Measurements from ENCODE around the gene ADK.
"Not testable (repeated sequence)": the region's sequence is repeated elsewhere in the genome, so short reads cannot be mapped to it uniquely, and the experiment has no call there.

ADK gene

GRCh38 chr10:74575191-74575720, 424.2 kb downstream of the ADK start:
- no peak for DNase-seq

- DNase-seq, result no peak
These were observed 424.9 kb downstream of the ADK start for GRCh38 chr10:74575912-74576311.

GRCh38 chr10:74576586-74576985, 425.6 kb downstream of the ADK start:
- DNase-seq, result no peak

DNA sequence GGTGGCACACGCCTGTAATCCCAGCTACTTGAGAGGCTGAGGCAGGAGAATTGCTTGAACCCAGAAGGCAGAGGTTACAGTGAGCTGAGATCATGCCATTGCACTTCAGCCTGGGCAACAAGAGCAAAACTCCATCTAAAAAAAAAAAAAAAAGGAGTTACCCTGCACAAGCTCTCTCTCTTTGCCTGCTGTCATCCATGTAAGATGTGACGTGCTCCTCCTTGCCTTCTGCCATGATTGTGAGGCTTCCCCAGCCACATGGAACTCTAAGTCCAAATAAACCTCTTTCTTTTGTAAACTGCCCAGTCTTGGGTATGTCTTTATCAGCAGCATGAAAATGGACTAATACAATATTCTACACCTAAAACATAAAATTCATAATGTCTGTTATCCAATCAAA, 429.4 kb downstream of the ADK start:
- DNase-seq, result not testable (repeated sequence)

- DNase-seq, result no peak
These were observed 431.5 kb downstream of the ADK start for GRCh38 chr10:74582566-74582965.

GRCh38 chr10:74585231-74586087, 434.4 kb downstream of the ADK start:
- DNase-seq, result no peak

- peak in 1 of 2 experiments; percentile 18 for DNase-seq
These were observed 435.1 kb downstream of the ADK start for GRCh38 chr10:74586088-74586585.

- no peak for DNase-seq
These were observed 436.3 kb downstream of the ADK start for GRCh38 chr10:74587109-74587854.

DNA sequence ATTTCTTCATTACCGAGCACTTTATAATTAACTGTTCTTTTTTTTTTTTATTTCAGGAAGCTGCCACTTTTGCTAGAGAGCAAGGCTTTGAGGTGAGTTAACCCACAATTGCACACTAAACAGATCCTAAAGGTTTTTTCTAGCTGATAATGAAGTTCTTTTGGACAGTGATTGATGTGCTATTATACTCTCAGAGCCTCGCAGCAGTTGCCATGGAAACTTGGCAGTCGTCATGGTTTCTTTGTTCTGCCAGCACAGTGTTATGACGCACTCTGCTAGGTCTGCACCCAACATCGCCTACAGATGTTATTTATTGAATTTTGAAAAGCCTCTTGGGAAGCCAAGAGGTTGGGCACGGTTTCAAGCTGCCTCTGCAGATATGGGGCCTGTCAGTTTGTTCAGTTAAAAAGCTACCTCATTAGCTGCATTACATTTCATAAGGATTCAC, 438.2 kb downstream of the ADK start:
- no peak for DNase-seq

- DNase-seq, result no peak
These were observed 438.8 kb downstream of the ADK start for GRCh38 chr10:74589851-74590250.

DNA sequence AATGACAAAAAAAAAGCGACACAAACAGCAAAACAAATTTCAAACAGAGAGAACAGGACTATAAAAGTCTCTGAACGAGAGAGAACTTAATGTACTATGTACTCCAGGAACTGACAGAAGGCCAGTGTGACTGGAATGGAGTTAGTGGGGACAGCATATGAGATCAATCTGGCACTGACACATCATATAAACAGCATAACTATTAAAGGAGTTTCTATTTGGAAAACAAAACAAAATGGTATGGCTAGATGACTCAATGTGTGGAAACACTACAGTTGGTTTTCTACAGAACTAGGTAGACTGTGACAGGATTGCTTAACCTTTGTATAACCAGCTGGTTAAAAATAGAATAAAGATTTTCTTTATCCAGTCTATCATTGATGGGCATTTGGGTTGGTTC, 442.4 kb downstream of the ADK start:
- no peak for DNase-seq

DNA sequence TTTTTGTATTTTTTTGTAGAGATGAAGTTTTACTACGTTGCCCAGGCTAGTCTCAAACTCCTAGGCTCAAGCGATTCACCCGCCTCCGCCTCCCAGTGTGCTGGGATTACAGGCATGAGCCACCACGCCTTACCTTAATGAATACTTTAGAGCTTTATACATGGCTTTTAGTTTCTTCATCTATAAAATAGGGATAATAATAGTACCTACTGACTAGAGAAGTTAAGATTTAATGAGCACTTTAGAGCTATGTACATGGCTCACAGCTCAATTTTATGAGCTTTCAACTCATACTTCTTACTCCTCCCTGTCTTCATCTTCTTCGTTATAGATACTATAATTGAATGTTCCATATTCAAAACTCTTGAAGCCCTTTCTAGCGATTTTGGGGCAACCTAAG, 445.7 kb downstream of the ADK start:
- no peak for DNase-seq

DNA sequence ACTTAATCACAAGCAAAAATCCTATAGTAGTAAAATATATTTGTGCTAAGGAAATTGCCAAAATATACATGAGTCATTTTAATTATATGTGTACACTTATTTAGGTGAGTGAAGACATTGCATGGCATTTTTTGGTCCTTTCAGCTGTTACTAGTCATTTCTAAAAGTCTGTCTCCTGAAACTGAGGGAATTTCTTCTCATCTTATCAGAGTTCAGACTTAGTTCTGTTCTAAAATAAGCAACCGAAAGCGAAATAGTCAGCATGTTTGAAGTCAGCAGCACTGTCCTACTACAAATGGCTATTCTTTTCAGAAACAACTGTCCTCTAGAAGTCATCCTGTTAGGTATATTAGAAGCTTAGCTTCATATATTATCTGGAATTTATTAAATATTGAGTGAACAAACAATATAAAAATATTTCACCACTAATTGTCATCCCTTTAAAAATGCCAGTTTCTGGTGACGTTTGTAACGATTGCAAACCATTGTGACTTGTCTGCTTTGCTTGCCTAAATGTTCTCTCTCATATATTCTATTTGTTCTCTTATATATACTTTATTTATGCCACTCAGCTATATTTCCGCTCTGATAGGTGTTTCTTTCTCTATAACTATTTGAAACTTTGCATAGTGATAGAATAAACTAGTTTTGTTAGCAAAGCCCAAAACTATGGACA, 448.0 kb downstream of the ADK start:
- no peak for DNase-seq

DNA sequence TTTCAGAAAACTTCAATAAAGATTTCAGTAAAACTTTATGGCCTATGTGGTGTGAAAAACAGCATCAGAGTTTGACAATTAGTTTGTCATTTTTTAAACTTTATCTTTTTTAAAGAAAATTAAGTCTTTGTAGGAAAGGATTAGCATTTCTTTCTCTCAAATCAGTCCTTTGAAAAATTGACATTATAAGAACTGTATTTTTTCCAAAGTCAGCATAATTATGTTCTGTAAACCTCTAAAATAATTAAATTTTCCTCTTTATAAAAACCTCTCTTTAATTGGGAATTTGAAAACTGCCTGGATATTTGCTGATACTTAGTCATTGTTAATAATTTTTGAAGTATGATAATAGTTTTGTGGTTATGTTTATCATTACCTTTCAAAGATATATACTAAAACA, 448.7 kb downstream of the ADK start:
- no peak for DNase-seq

DNA sequence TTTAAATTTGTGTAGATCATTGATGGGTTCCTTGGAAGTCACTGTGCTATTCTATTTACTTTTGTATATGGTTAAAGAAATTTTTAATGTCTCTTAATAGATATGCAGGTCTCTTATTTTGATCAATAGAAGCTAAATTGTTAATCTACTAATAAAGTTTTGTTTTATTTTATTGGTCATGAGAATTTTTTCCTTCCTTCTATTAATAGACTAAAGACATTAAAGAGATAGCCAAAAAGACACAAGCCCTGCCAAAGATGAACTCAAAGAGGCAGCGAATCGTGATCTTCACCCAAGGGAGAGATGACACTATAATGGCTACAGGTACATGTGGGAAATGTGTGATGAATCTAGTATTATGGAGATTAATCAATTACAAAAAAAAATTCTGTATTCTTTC, 449.1 kb downstream of the ADK start:
- no peak for DNase-seq

DNA sequence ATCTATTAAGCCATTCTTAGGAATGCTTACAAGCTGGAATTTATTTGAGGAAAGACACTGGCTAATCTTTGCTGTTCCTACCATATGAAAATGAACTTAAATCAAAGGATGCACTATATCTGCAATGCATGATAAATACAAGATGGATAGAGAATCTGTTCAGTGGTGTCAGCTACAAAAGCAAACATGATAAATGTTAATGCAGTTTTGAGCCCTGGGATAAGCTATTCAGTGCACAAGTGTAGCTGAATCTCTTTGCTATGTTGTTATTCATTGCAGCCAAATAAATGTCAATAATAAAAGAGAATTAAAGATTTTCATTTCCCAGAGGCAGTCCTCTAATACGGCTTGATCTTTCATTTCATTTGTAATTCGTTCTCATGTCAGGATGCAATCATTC, 451.6 kb downstream of the ADK start:
- no peak for DNase-seq

GRCh38 chr10:74610299-74610698, 459.3 kb downstream of the ADK start:
- DNase-seq, result no peak

GRCh38 chr10:74612195-74612594, 461.2 kb downstream of the ADK start:
- no peak for DNase-seq

GRCh38 chr10:74620626-74621025, 469.6 kb downstream of the ADK start:
- DNase-seq, result no peak

GRCh38 chr10:74623786-74624185, 472.8 kb downstream of the ADK start:
- no peak for DNase-seq

GRCh38 chr10:74624501-74624900, 473.5 kb downstream of the ADK start:
- no peak for DNase-seq

- DNase-seq, result no peak
These were observed 477.1 kb downstream of the ADK start for GRCh38 chr10:74628136-74628535.

GRCh38 chr10:74634995-74635536, 484.0 kb downstream of the ADK start:
- DNase-seq, result no peak

Measured in Kasumi-1 (cell line).